ENCODE results near the gene RBBP5.

- TF ChIP-seq CTCF (IDR thresholded peaks at IDR 0.05): no peak
- no peak for TF ChIP-seq POLR2A (IDR thresholded peaks at IDR 0.05)
These were observed 83.5 kb downstream of the RBBP5 start for GRCh38 chr1:205038132-205038786.
